OCI-LY7 (cell line): ENCODE measurements around the gene LEMD2.

Experiments used
- CTCF ChIP-seq: fragments of 200-600 bp; sonication (generic); conservative IDR thresholded peaks from 2 replicates; pipeline ENCODE4 v1.5.1; 2014; ENCODE audit warnings: mild to moderate bottlenecking, antibody characterized with exemption, low read length, moderate library complexity, mixed read lengths
- EZH2phosphoT487 ChIP-seq: fragments of 200-600 bp; sonication (generic); IDR thresholded peaks from 2 replicates; pipeline ENCODE4 v1.6.1; 2018; ENCODE audit warnings: low read depth, borderline replicate concordance, mild to moderate bottlenecking, mixed run types, antibody characterized with exemption, low read length, moderate library complexity, mixed read lengths

GRCh38 chr6:33744001-33744848, 44.7 kb downstream of the LEMD2 start:
- TF ChIP-seq CTCF (peak; percentile 94), EZH2phosphoT487 (no peak)
